ENCODE data around the gene ZNF385B. TPM values are rescaled to one million over a fixed set of nuclear protein-coding genes. Genes with fewer than 3 reads are reported as not detected.

ZNF385B gene
- total and polyA plus RNA-seq, 4 donors, result 3.0 to 7.2 (median 3.9) TPM

GRCh38 chr2:179664972-179665812, 196.2 kb downstream of the ZNF385B start:
- Histone ChIP-seq H3K4me1 (ENCODE audit: control insufficient read depth in 4 of 4, insufficient read depth in 4 of 4, low read length in 3 of 4) (no peaks in the 10 kb centered on the region), H3K27me3 (ENCODE audit: control insufficient read depth in 4 of 4, insufficient read depth in 4 of 4, low read length in 3 of 4) (no peaks in the 10 kb centered on the region), H3K27ac (ENCODE audit: low read depth in 1 of 2, low read length in 2 of 2) (no peak overlapping the region), H3K9me3 (ENCODE audit: control insufficient read depth in 4 of 4, low read length in 3 of 4) (no peaks in the 10 kb centered on the region), H3K4me3 (ENCODE audit: low read depth in 1 of 3, low read length in 3 of 3) (no peak overlapping the region), H3K9ac (ENCODE audit: low read depth in 1 of 2, low read length in 2 of 2) (no peak overlapping the region), H3K36me3 (ENCODE audit: control insufficient read depth in 4 of 4, insufficient read depth in 3 of 4, low read depth in 1 of 4, low read length in 3 of 4) (no peaks in the 10 kb centered on the region)
- WGBS, result 94% methylated on average over 12 of the region's 12 CpGs
- TF ChIP-seq, protein P1, sequence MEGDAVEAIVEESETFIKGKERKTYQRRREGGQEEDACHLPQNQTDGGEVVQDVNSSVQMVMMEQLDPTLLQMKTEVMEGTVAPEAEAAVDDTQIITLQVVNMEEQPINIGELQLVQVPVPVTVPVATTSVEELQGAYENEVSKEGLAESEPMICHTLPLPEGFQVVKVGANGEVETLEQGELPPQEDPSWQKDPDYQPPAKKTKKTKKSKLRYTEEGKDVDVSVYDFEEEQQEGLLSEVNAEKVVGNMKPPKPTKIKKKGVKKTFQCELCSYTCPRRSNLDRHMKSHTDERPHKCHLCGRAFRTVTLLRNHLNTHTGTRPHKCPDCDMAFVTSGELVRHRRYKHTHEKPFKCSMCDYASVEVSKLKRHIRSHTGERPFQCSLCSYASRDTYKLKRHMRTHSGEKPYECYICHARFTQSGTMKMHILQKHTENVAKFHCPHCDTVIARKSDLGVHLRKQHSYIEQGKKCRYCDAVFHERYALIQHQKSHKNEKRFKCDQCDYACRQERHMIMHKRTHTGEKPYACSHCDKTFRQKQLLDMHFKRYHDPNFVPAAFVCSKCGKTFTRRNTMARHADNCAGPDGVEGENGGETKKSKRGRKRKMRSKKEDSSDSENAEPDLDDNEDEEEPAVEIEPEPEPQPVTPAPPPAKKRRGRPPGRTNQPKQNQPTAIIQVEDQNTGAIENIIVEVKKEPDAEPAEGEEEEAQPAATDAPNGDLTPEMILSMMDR (IDR thresholded peaks at IDR 0.05; ENCODE audit: low read depth, low read length, missing input control), result no peak
- TF ChIP-seq FOXA1 (IDR thresholded peaks at IDR 0.05) (no peak), ZBTB33 (IDR thresholded peaks at IDR 0.05) (no peak), SP1 (IDR thresholded peaks at IDR 0.05) (no peak), GABPA (IDR thresholded peaks at IDR 0.05 in 1 of 2, conservative IDR thresholded peaks at IDR 0.05 in 1 of 2) (no peak), NR2F2 (IDR thresholded peaks at IDR 0.05) (no peak), YY1 (IDR thresholded peaks at IDR 0.05) (no peak), RXRA (IDR thresholded peaks at IDR 0.05) (no peak), JUND (IDR thresholded peaks at IDR 0.05) (no peak), RAD21 (IDR thresholded peaks at IDR 0.05) (no peak), EGR1 (IDR thresholded peaks at IDR 0.05; ENCODE audit: low read depth in 2 of 2) (no peak), TAF1 (conservative IDR thresholded peaks at IDR 0.05) (no peak), HNF4G (IDR thresholded peaks at IDR 0.05) (no peak), REST (IDR thresholded peaks at IDR 0.05) (no peak), HNF4A (conservative IDR thresholded peaks at IDR 0.05) (no peak), FOXA2 (IDR thresholded peaks at IDR 0.05) (no peak)
- TF ChIP-seq, protein P2, sequence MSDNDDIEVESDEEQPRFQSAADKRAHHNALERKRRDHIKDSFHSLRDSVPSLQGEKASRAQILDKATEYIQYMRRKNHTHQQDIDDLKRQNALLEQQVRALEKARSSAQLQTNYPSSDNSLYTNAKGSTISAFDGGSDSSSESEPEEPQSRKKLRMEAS (IDR thresholded peaks at IDR 0.05), result no peak
- TF ChIP-seq, protein P3, sequence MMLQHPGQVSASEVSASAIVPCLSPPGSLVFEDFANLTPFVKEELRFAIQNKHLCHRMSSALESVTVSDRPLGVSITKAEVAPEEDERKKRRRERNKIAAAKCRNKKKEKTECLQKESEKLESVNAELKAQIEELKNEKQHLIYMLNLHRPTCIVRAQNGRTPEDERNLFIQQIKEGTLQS (IDR thresholded peaks at IDR 0.05), result no peak
- no peak for DNase-seq (ENCODE audit: low spot score)
